OCI-LY1 (cell line): ENCODE results near the gene PUM2.

Experiments used
- H2AFZ ChIP-seq: fragments of 200-600 bp; sonication (generic), shearing (Covaris generic); 2 replicates; pipeline ENCODE4 v1.6.0; 2014; ENCODE audit warnings: antibody characterized with exemption, mild to moderate bottlenecking, low read length
- H3F3A ChIP-seq: fragments of 200-600 bp; sonication (generic), shearing (Covaris generic); 2 replicates; pipeline ENCODE4 v1.6.0; 2014; ENCODE audit warnings: mild to moderate bottlenecking, antibody characterized with exemption, low read length, moderate library complexity; ENCODE audit not compliant: insufficient read depth
- H3K27ac ChIP-seq: fragments of 200-600 bp; sonication (generic); 2 replicates; pipeline ENCODE4 v1.5.1; 2014; ENCODE audit warnings: low read length, mixed run types, mild to moderate bottlenecking, low read depth; ENCODE audit not compliant: poor library complexity, severe bottlenecking
- H3K27me3 ChIP-seq: fragments of 200-600 bp; sonication (generic); 2 replicates; pipeline ENCODE4 v1.6.0; 2014; ENCODE audit warnings: antibody characterized with exemption, mild to moderate bottlenecking, low read length, moderate library complexity; ENCODE audit not compliant: insufficient read depth
- H3K36me3 ChIP-seq: fragments of 200-600 bp; sonication (generic); 2 replicates; pipeline ENCODE4 v1.6.1; 2014; ENCODE audit warnings: mild to moderate bottlenecking, antibody characterized with exemption, low read length, moderate library complexity, mixed read lengths; ENCODE audit not compliant: insufficient read depth
- H3K4me1 ChIP-seq: fragments of 200-600 bp; sonication (generic); 2 replicates; pipeline ENCODE4 v1.5.1; 2014; ENCODE audit warnings: mild to moderate bottlenecking, low read length, moderate library complexity; ENCODE audit not compliant: insufficient read depth, severe bottlenecking
- H3K4me2 ChIP-seq: fragments of 200-600 bp; sonication (generic), shearing (Covaris generic); 2 replicates; pipeline ENCODE4 v1.6.1; 2014; ENCODE audit warnings: low read length
- H3K4me3 ChIP-seq: fragments of 200-600 bp; sonication (generic); 2 replicates; pipeline ENCODE4 v1.5.1; 2014; ENCODE audit warnings: low read length, low read depth, mild to moderate bottlenecking, mixed read lengths; ENCODE audit not compliant: poor library complexity, severe bottlenecking
- H3K79me2 ChIP-seq: fragments of 200-600 bp; shearing (Covaris generic); 2 replicates; pipeline ENCODE4 v1.6.1; 2016; ENCODE audit warnings: mixed run types, low read length, mixed read lengths; ENCODE audit not compliant: insufficient read depth
- H3K9ac ChIP-seq: fragments of 200-600 bp; sonication (generic), shearing (Covaris generic); 2 replicates; pipeline ENCODE4 v1.6.1; 2014; ENCODE audit warnings: mild to moderate bottlenecking, low read length, mixed read lengths
- H3K9me2 ChIP-seq: fragments of 200-600 bp; sonication (generic), shearing (Covaris generic); 2 replicates; pipeline ENCODE4 v1.6.1; 2014; ENCODE audit warnings: low read depth, mild to moderate bottlenecking, low read length, mixed read lengths
- H3K9me3 ChIP-seq: fragments of 200-600 bp; shearing (Covaris generic); 2 replicates; pipeline ENCODE4 v1.6.1; 2014; ENCODE audit warnings: low read length, mixed read lengths
- H4K20me1 ChIP-seq: fragments of 200-600 bp; sonication (generic), shearing (Covaris generic); 2 replicates; pipeline ENCODE4 v1.6.0; 2016; ENCODE audit warnings: mild to moderate bottlenecking, low read length; ENCODE audit not compliant: insufficient read depth
- CTCF ChIP-seq: fragments of 200-600 bp; sonication (generic), shearing (Covaris generic); IDR thresholded peaks from 2 replicates; pipeline ENCODE4 v1.5.1; 2017; ENCODE audit warnings: mild to moderate bottlenecking, antibody characterized with exemption, low read length, moderate library complexity, mixed read lengths
- EZH2 ChIP-seq: fragments of 200-600 bp; sonication (generic), shearing (Covaris generic); IDR thresholded peaks from 2 replicates; pipeline ENCODE4 v1.8.0; 2017; ENCODE audit warnings: borderline replicate concordance, mixed run types, mild to moderate bottlenecking, antibody characterized with exemption, low read length, moderate library complexity, mixed read lengths

The PUM2 gene

GRCh38 chr2:20217041-20217970 lies 133.3 kb downstream of the PUM2 start:
- H3K79me2 ChIP-seq, result no peaks in the 10 kb centered on the region

GRCh38 chr2:20216130-20217025 lies 134.3 kb downstream of the PUM2 start:
- TF ChIP-seq EZH2 (no peak), CTCF (no peak)
- no peaks in the 10 kb centered on the region for H3F3A ChIP-seq
- no peak overlapping the region for H3K27ac ChIP-seq
- peaks cover 18% of the 10 kb centered on the region for H3K27me3 ChIP-seq
- no peaks in the 10 kb centered on the region for H3K4me1 ChIP-seq
- H3K9ac ChIP-seq, result no peak overlapping the region
- no peak overlapping the region for H3K4me3 ChIP-seq
- H4K20me1 ChIP-seq, result no peaks in the 10 kb centered on the region
- H3K9me2 ChIP-seq, result no peaks in the 10 kb centered on the region
- H3K4me2 ChIP-seq, result no peak overlapping the region
- no peak overlapping the region for H2AFZ ChIP-seq
- no peaks in the 10 kb centered on the region for H3K9me3 ChIP-seq
- no peaks in the 10 kb centered on the region for H3K36me3 ChIP-seq
- no peaks in the 10 kb centered on the region for H3K79me2 ChIP-seq

More at GRCh38 chr2:20217041-20217970, 133.3 kb downstream of the PUM2 start:
- Histone ChIP-seq H3K4me2 (no peak overlapping the region), H3F3A (no peaks in the 10 kb centered on the region), H2AFZ (no peak overlapping the region), H4K20me1 (no peaks in the 10 kb centered on the region), H3K4me3 (no peak overlapping the region), H3K27ac (no peak overlapping the region), H3K27me3 (peaks cover 12% of the 10 kb centered on the region), H3K36me3 (no peaks in the 10 kb centered on the region), H3K9ac (no peak overlapping the region), H3K4me1 (no peaks in the 10 kb centered on the region), H3K9me2 (no peaks in the 10 kb centered on the region), H3K9me3 (no peaks in the 10 kb centered on the region)
- TF ChIP-seq EZH2, result no peak
- TF ChIP-seq CTCF, result no peak

GRCh38 chr2:20215183-20216040 lies 135.2 kb downstream of the PUM2 start:
- no peak overlapping the region for H3K9ac ChIP-seq
- no peak overlapping the region for H2AFZ ChIP-seq
- H3K9me2 ChIP-seq, result no peaks in the 10 kb centered on the region
- no peak overlapping the region for H3K4me3 ChIP-seq
- H3F3A ChIP-seq, result no peaks in the 10 kb centered on the region
- H3K27ac ChIP-seq, result no peak overlapping the region
- no peaks in the 10 kb centered on the region for H3K9me3 ChIP-seq
- TF ChIP-seq CTCF (no peak), EZH2 (no peak)
- peaks cover 19% of the 10 kb centered on the region for H3K27me3 ChIP-seq
- H4K20me1 ChIP-seq, result no peaks in the 10 kb centered on the region
- H3K36me3 ChIP-seq, result no peaks in the 10 kb centered on the region
- H3K79me2 ChIP-seq, result no peaks in the 10 kb centered on the region
- H3K4me2 ChIP-seq, result no peak overlapping the region
- H3K4me1 ChIP-seq, result no peaks in the 10 kb centered on the region
